GDM1 (cell line): ENCODE measurements around the gene FCHSD1.

Experiments used
- DNase-seq: peaks from one replicate; lab custom pipeline; 2025; lab: John Stamatoyannopoulos, UW

Gene FCHSD1

GRCh38 chr5:141641634-141642267, 9.5 kb downstream of the FCHSD1 start:
- peak; percentile 1 for DNase-seq

DNA sequence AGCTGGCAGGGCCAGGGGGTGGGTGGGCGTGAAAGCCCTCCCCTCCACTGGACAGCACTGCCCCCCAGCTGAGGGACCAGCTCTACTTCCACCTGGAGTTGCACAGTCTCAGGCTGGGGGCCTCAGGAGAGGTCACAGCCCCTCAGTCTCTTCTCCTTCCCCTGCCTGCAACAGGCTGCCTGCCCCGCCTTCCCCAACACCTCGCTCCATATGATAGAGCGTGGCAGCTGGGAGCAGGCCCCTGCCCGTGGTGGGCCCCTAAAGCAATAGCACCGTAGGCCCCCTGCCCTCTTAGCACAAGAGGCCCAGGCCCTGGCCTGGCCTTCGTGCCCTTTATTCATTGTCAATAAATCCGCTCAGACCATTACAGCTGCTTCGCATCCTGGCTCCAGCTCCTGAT, 10.5 kb downstream of the FCHSD1 start:
- no peak for DNase-seq

GRCh38 chr5:141640051-141640415, 11.2 kb downstream of the FCHSD1 start:
- DNase-seq = no peak

DNA sequence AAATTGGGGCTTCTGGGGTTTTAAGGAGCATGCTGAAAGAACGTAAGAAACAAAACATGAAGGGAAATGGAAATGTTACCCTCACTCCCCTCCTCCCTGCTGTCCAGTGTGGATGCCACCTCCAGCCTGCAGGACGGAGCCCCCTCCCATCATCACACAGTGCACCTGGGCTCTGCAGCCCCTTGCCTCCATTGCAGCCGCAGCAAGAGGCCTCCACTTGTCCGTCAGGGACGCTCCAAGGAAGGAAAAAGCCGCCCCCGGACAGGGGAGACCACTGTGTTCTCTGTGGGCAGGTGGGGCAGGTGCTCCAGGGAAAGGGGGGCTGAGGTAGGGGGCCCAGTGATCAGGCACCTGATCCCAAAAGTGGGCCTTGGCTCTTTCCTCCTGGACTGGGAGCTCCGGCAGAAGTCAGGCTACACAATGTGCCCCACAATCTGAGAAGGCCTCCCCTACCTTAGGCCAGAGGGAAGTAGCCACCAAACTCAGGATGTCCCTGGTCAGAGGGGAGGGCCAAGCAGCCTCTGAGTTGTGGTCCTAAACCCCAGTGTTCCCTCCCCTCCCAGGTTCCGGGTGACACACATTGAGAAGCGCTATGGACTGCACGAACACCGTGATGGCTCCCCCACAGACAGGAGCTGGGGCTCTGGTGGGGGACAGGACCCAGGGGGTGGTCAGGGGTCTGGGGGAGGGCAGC, 11.7 kb downstream of the FCHSD1 start:
- no peak for DNase-seq

GRCh38 chr5:141638771-141639170, 12.4 kb downstream of the FCHSD1 start:
- no peak for DNase-seq

DNA sequence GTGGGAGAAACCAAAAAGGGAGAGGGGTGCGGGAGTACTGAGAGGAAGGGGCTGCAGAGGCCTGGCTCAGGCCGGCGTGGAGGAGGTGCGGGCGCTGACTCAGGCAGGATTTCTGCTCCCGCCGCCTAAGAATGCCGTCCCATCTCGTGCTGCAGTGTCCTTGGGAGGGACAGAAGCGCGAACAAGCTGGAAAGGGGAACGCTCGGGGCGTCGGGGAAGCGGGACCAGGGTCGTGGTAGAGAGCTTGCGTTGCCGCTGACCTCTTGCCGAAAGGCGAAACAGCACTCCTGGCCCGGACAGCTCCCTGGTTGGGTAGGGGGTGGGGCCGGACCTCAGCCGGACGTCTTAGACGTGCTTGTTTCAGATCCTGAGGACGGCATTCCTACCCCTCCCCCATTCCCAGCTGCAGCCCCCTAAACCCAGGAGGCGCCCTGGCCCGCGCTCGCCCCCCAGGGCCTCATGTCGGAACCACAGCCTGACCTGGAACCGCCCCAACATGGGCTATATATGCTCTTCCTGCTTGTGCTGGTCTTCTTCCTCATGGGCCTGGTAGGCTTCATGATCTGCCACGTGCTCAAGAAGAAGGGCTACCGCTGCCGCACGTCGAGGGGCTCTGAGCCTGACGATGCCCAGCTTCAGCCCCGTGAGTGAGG, 13.3 kb downstream of the FCHSD1 start:
- peak; percentile 33 for DNase-seq

- no peak for DNase-seq
Measured at GRCh38 chr5:141637123-141637766, 14.0 kb downstream of the FCHSD1 start.

- peak; percentile 82 for DNase-seq
Measured at GRCh38 chr5:141636413-141637122, 14.7 kb downstream of the FCHSD1 start, which contains the start of the genes HDAC3 and RELL2. Gene HDAC3 (minus strand): TSS chr5:141636849. CDS start chr5:141636790, 59 bp downstream. Gene RELL2 (plus strand): TSS chr5:141636997. CDS start chr5:141638226, 1,229 bp downstream.

- DNase-seq = no peak
Measured at GRCh38 chr5:141636106-141636412, 15.2 kb downstream of the FCHSD1 start.

DNA sequence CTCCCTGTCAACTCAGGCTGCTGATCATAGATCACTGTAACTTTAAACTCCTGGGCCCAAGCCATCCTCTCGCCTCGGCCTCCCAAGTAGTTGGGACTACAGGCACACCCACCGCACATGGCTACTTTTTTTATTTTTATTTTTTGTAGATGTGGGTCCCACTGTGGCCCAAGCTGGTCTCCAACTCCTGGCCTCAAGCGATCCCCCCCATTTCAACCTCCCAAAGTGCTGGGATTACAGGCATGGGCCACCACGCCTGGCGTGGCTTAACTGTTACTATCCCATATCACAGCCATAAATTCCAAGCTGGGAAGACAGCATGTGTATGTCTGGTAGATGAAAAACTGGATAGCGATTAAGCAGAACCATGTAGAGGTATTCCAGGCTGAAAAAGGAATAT, 15.6 kb downstream of the FCHSD1 start:
- no peak for DNase-seq

GRCh38 chr5:141634720-141635119, 16.5 kb downstream of the FCHSD1 start:
- no peak for DNase-seq

DNA sequence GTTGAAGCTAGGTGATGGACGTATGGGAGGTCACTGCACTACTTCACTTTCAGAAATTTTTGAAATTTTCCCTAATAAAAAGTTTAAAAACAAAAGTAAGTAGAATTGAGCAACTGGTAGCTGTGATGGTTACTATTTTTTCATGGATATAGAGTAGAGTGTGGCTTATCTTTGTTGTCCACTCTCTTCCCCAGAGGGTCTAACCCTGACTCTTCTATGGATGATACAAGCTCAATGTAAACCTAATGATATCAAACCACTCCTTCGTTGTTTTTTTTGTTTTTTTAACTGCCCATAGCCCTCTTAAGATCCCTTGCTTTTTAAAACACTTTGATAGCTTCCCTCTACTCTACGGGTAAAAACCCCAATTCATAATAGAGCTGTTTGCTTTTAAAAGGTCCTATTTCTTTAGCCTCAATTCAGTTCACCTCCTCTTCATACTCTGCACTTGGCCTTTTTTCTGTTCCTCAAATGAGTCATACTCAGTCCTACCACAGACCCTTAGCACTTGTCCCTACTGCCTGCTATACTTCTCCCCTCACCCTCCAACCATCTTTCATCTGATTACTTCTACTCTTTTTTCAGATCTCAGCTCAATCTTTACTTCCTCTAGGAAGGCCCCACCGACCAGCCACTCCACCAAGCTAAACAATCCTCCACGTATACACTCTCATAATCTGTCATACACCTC, 17.2 kb downstream of the FCHSD1 start:
- DNase-seq = no peak

GRCh38 chr5:141632650-141633049, 18.6 kb downstream of the FCHSD1 start:
- DNase-seq = no peak

DNA sequence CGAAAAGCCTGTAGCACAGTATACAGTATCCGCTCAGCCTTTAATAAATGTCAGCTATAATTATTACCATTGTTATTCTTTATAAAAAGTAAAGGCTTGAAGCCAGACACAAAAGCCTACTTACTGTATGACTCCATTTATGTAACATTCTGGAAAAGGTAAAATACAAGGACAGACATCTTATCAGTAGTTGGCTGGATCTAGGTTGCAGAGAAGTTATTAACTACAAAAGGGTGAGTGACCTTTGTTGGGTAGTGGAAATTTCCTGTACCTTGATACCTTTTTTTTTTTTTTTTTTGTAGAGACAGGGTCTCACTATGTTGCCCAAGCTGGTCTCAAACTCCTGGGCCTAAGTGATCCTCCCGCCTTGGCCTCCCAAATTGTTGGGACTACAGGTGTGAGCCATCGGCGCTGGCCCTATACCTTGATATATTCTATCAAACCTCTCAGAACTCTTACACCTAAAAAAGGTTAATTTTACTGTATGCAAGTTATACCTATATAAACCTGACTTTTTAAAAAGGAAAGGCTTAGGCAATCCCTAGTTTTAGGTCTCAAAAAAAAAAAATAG, 20.6 kb downstream of the FCHSD1 start:
- no peak for DNase-seq

GRCh38 chr5:141628175-141628788, 22.9 kb downstream of the FCHSD1 start:
- DNase-seq = no peak

DNA sequence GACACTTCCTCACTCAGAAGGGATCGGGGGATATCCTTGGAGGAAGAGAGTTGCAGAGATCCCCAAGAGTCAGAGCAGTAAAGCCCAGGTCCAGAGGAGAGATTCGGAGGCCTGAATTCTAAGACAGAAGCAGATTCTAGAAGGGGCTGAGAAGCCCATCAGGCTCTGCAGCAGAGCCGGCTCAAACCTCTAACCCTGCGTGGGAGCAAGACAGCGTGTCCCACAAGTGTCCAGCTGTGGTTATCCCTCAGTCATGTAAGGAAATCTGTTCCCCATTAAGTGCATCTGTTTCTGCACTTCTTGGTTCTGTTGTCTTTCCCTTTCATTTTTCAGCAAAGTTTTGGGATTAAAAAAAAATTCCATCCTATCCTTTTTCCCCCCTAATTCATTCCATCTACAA, 27.6 kb downstream of the FCHSD1 start:
- DNase-seq = no peak

DNA sequence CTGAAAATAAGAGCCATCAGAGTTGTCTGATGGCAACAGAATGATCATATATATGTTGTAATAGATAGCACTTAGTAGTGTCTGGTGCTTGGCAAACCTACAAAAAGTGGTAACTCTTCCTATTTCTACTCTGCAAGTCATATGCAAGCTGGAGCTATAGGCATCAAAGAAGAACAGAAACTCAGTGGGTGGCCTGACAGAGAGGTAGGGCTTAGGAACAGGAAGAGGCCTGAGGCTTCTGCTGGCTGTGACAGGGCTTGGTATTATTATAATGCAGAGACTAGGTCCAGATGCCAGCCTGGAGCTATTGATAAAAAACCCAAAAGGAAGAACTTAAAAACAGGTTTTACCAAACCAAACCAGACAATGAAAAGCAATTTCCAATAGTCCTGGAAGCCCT, 28.0 kb downstream of the FCHSD1 start:
- no peak for DNase-seq

- peak; percentile 98 for DNase-seq
Measured at GRCh38 chr5:141618804-141619554, 32.2 kb downstream of the FCHSD1 start, which contains the start of gene DIAPH1. Gene DIAPH1 (minus strand): TSS chr5:141619000. CDS start chr5:141618914, 86 bp downstream.

DNA sequence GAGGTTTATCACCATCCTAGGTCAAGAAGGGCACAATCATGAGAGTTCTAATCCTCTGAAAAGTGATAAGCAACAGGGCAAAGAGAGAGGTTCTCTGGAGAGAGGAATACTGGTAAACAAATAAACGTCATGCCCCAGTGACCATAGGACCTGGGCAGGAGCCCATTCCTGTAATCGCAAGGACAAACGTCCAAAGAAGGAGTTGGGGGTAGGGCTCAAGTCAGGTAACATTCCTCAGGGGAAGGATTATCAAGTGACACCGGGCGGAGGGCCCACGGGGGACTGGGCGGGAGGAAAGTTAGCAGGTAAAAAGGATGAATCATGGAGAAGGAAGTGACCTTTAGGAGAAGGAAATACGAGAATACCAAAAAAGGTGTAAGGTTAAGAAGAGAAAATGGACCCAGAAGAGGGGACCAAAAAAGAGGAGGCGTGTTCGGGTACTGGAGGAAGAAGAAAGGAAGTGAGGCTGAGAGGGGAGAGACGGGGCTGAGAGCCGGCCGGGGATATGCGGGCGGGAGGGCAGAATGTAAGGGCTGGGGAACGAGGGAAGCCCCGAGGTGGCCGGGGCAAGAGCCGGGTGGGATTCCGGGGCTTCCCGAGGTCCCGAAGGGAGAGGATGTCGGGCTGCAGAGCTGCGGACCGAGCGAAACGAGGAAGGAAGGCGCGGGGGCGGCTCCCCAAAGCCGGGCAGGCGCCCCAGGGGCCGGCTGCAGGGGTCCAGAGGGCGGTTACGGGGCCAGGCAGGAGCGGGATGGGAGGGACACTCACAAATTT, 33.0 kb downstream of the FCHSD1 start:
- DNase-seq = peak; percentile 28
